Type B pancreatic cell (in vitro differentiated cells): ENCODE results near the gene NEO1. TPM values are rescaled to one million over a fixed set of nuclear protein-coding genes. Genes with fewer than 3 reads are reported as not detected.
A peak's percentile ranks its signal among the peaks of the same experiment; 100 is the strongest.

ENCODE experiments used
- DNase-seq: peaks from one replicate; pipeline ENCODE4 v3.0.0; 2021; ENCODE audit warnings: mixed read lengths; ENCODE audit not compliant: unreplicated experiment; ENCODE audit errors: extremely low spot score
- H3K27ac Mint-ChIP-seq: 2 replicates; pipeline ENCODE4 v1.8.0; 2021; ENCODE audit warnings: mild to moderate bottlenecking, mixed read lengths
- H3K27me3 Mint-ChIP-seq: 2 replicates; pipeline ENCODE4 v1.8.0; 2021; ENCODE audit warnings: mixed read lengths
- H3K36me3 Mint-ChIP-seq: 2 replicates; pipeline ENCODE4 v1.8.0; 2021; ENCODE audit warnings: mixed read lengths
- H3K4me1 Mint-ChIP-seq: one replicate; pipeline ENCODE4 v1.8.0; 2021; ENCODE audit warnings: mixed read lengths; ENCODE audit not compliant: unreplicated experiment
- H3K4me3 Mint-ChIP-seq: 2 replicates; pipeline ENCODE4 v1.8.0; 2021; ENCODE audit warnings: mild to moderate bottlenecking, mixed read lengths
- H3K9me3 Mint-ChIP-seq: 2 replicates; pipeline ENCODE4 v1.8.0; 2021; ENCODE audit warnings: mixed read lengths
- CTCF ChIP-seq: fragments of 200-600 bp; sonication (generic); conservative IDR thresholded peaks from 2 replicates; pipeline ENCODE4 v1.5.0; 2021; ENCODE audit warnings: antibody characterized with exemption, mild to moderate bottlenecking
- total RNA-seq: library from RNA; stranded (reverse); gene quantifications from 2 replicates; pipeline ENCODE4 v1.2.1, GENCODE V29; 2021; ENCODE audit warnings: low replicate concordance

NEO1 gene
- total RNA-seq, 1 donor from 2014 or later = 94.7 TPM

- peak; percentile 87 for TF ChIP-seq CTCF
- H3K27me3 Mint-ChIP-seq = no peaks in the 10 kb centered on the region
- H3K27ac Mint-ChIP-seq = no peak overlapping the region
These were observed 221.1 kb downstream of the NEO1 start for GRCh38 chr15:73273181-73274002.

GRCh38 chr15:73275862-73276261, 223.6 kb downstream of the NEO1 start:
- H3K4me3 Mint-ChIP-seq = no peak overlapping the region
- no peak overlapping the region for H3K27ac Mint-ChIP-seq
- no peaks in the 10 kb centered on the region for H3K9me3 Mint-ChIP-seq
- H3K36me3 Mint-ChIP-seq = peaks cover 15% of the 10 kb centered on the region
- no peak for DNase-seq
- no peaks in the 10 kb centered on the region for H3K27me3 Mint-ChIP-seq
- TF ChIP-seq CTCF = no peak
- H3K4me1 Mint-ChIP-seq = peaks cover 10% of the 10 kb centered on the region

More at GRCh38 chr15:73273181-73274002, 221.1 kb downstream of the NEO1 start:
- Mint-ChIP-seq H3K36me3 (peaks cover 18% of the 10 kb centered on the region), H3K4me3 (no peak overlapping the region), H3K9me3 (no peaks in the 10 kb centered on the region), H3K4me1 (peaks cover 10% of the 10 kb centered on the region)
- DNase-seq = no peak

GRCh38 chr15:73282567-73283365, 230.5 kb downstream of the NEO1 start:
- Mint-ChIP-seq H3K36me3 (peaks cover 18% of the 10 kb centered on the region), H3K27ac (no peak overlapping the region), H3K4me1 (no peaks in the 10 kb centered on the region), H3K9me3 (no peaks in the 10 kb centered on the region), H3K4me3 (no peak overlapping the region), H3K27me3 (no peaks in the 10 kb centered on the region)
- no peak for DNase-seq
- TF ChIP-seq CTCF = no peak

- no peak overlapping the region for H3K4me3 Mint-ChIP-seq
- H3K4me1 Mint-ChIP-seq = no peaks in the 10 kb centered on the region
- H3K27me3 Mint-ChIP-seq = no peaks in the 10 kb centered on the region
- H3K36me3 Mint-ChIP-seq = peaks cover 22% of the 10 kb centered on the region
- no peaks in the 10 kb centered on the region for H3K9me3 Mint-ChIP-seq
- DNase-seq = no peak
- H3K27ac Mint-ChIP-seq = no peak overlapping the region
- no peak for TF ChIP-seq CTCF
These were observed 231.2 kb downstream of the NEO1 start for GRCh38 chr15:73283366-73283962.

GRCh38 chr15:73284090-73284716, 231.9 kb downstream of the NEO1 start:
- Mint-ChIP-seq H3K27me3 (no peaks in the 10 kb centered on the region), H3K4me1 (no peaks in the 10 kb centered on the region), H3K27ac (no peak overlapping the region), H3K4me3 (no peak overlapping the region), H3K36me3 (peaks cover 28% of the 10 kb centered on the region), H3K9me3 (no peaks in the 10 kb centered on the region)
- no peak for DNase-seq
- peak; percentile 40 for TF ChIP-seq CTCF
